ENCODE data around the gene CHD6. TPM values are rescaled to one million over a fixed set of nuclear protein-coding genes. Genes with fewer than 3 reads are reported as not detected.

Gene CHD6, protein sequence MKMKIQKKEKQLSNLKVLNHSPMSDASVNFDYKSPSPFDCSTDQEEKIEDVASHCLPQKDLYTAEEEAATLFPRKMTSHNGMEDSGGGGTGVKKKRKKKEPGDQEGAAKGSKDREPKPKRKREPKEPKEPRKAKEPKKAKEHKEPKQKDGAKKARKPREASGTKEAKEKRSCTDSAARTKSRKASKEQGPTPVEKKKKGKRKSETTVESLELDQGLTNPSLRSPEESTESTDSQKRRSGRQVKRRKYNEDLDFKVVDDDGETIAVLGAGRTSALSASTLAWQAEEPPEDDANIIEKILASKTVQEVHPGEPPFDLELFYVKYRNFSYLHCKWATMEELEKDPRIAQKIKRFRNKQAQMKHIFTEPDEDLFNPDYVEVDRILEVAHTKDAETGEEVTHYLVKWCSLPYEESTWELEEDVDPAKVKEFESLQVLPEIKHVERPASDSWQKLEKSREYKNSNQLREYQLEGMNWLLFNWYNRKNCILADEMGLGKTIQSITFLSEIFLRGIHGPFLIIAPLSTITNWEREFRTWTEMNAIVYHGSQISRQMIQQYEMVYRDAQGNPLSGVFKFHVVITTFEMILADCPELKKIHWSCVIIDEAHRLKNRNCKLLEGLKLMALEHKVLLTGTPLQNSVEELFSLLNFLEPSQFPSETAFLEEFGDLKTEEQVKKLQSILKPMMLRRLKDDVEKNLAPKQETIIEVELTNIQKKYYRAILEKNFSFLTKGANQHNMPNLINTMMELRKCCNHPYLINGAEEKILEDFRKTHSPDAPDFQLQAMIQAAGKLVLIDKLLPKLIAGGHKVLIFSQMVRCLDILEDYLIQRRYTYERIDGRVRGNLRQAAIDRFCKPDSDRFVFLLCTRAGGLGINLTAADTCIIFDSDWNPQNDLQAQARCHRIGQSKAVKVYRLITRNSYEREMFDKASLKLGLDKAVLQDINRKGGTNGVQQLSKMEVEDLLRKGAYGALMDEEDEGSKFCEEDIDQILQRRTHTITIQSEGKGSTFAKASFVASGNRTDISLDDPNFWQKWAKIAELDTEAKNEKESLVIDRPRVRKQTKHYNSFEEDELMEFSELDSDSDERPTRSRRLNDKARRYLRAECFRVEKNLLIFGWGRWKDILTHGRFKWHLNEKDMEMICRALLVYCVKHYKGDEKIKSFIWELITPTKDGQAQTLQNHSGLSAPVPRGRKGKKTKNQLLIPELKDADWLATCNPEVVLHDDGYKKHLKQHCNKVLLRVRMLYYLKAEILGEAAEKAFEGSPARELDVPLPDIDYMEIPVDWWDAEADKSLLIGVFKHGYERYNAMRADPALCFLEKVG (N-terminal part only)
- polyA plus RNA-seq (2013, experiment 1 of 2) = 14.9 TPM
- 14.2 TPM for polyA plus RNA-seq (2013, experiment 2 of 2)

GRCh38 chr20:41617902-41618806 is at the start of gene CHD6:
Gene CHD6 (minus strand): TSS chr20:41618377. CDS start chr20:41551337, 67,040 bp downstream.
- Histone ChIP-seq H3K9ac (ENCODE audit: low read length) (peak within 1 kb of the TSS; percentile 91), H4K91ac (ENCODE audit: low read length) (peak within 1 kb of the TSS; percentile 61), H4K8ac (ENCODE audit: low read length) (peak within 1 kb of the TSS; percentile 87), H3K23ac (ENCODE audit: low read length in 2 of 2) (no peak within 1 kb of the TSS), H2BK120ac (ENCODE audit: low read depth, low read length) (peak within 1 kb of the TSS; percentile 97), H3K36me3 (ENCODE audit: control insufficient read depth in 1 of 2, insufficient read depth in 2 of 2, low read depth in 1 of 2, low read length in 2 of 2) (no peaks in the 10 kb centered on the region), H2AK5ac (ENCODE audit: low read length, severe bottlenecking) (no peak within 1 kb of the TSS), H2BK12ac (ENCODE audit: low read length in 2 of 2) (peak within 1 kb of the TSS in 1 of 2 experiments; percentile 86), H3K4ac (ENCODE audit: low read depth in 1 of 2, low read length in 2 of 2) (peak within 1 kb of the TSS; percentile 73 to 84), H2AFZ (ENCODE audit: low read depth, low read length) (peak within 1 kb of the TSS; percentile 98), H3K4me3 (ENCODE audit: insufficient read depth in 1 of 2, low read depth in 1 of 2, low read length in 2 of 2) (peak within 1 kb of the TSS; percentile 88 to 91), H3K79me1 (replicated peaks; ENCODE audit: low read length, poor library complexity, severe bottlenecking) (peaks cover 4% of the 10 kb centered on the region), H3K27ac (ENCODE audit: low read length, poor library complexity, severe bottlenecking) (peak within 1 kb of the TSS; percentile 29), H2BK5ac (ENCODE audit: low read depth, low read length, poor library complexity, severe bottlenecking) (peak within 1 kb of the TSS; percentile 90), H2BK15ac (ENCODE audit: low read depth, poor library complexity, severe bottlenecking) (peak within 1 kb of the TSS; percentile 98), H3K14ac (ENCODE audit: low read length in 2 of 2) (peak within 1 kb of the TSS; percentile 45 to 70), H3K4me2 (ENCODE audit: low read length, poor library complexity, severe bottlenecking) (peak within 1 kb of the TSS; percentile 97), H3K9me3 (ENCODE audit: control insufficient read depth, low read length) (no peaks in the 10 kb centered on the region), H3K18ac (ENCODE audit: low read depth in 1 of 2, low read length in 2 of 2) (peak within 1 kb of the TSS; percentile 75 to 78), H3K27me3 (ENCODE audit: control insufficient read depth in 1 of 2, insufficient read depth in 1 of 2, low read length in 2 of 2) (peaks cover 0 to 15% of the 10 kb centered on the region in 2 experiments), H3K4me1 (ENCODE audit: control insufficient read depth, insufficient read depth, low read depth, low read length) (no peaks in the 10 kb centered on the region)
- under 1% methylated on average over 67 of the region's 102 CpGs for WGBS
- peak; percentile 99 for DNase-seq

DNA sequence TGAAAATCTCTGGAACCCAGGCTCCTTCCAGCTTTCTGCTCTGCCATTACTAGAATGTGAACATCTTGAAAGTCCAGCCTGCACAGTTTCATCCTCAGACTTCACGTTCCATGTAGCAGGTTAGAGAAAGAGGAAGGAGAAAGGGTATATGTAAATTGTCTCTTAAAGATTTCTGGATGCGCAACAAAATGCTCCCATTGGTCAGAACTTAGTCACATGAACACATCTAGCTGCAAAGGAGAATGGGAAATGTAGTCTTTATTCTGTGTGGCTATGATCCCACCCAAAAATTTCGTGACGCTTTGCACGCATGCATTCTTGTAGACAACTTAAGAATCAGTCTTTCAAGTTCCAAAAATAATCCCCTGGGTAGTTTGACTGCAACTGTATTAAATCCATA is 46.4 kb upstream of the CHD6 start:
- no peak overlapping the region for H3K4me2 ChIP-seq (ENCODE audit: low read length, poor library complexity, severe bottlenecking)
- H3K27ac ChIP-seq (ENCODE audit: low read length, poor library complexity, severe bottlenecking) = no peak overlapping the region
- H4K91ac ChIP-seq (ENCODE audit: low read length) = no peak overlapping the region
- H4K8ac ChIP-seq (ENCODE audit: low read length) = no peak overlapping the region
- no peaks in the 10 kb centered on the region for H3K79me1 ChIP-seq (replicated peaks; ENCODE audit: low read length, poor library complexity, severe bottlenecking)
- no peak overlapping the region for H3K18ac ChIP-seq (ENCODE audit: low read depth in 1 of 2, low read length in 2 of 2)
- no CpG with 5 or more reads among the region's 5 CpGs for WGBS
- no peak overlapping the region for H3K4ac ChIP-seq (ENCODE audit: low read depth in 1 of 2, low read length in 2 of 2)
- no peaks in the 10 kb centered on the region for H3K9me3 ChIP-seq (ENCODE audit: control insufficient read depth, low read length)
- H3K4me3 ChIP-seq (ENCODE audit: insufficient read depth in 1 of 2, low read depth in 1 of 2, low read length in 2 of 2) = no peak overlapping the region
- H2AK5ac ChIP-seq (ENCODE audit: low read length, severe bottlenecking) = no peak overlapping the region
- no peak overlapping the region for H2BK120ac ChIP-seq (ENCODE audit: low read depth, low read length)
- H2BK12ac ChIP-seq (ENCODE audit: low read length in 2 of 2) = no peak overlapping the region
- H3K27me3 ChIP-seq (ENCODE audit: control insufficient read depth in 1 of 2, insufficient read depth in 1 of 2, low read length in 2 of 2) = peaks cover 0 to 16% of the 10 kb centered on the region in 2 experiments
- H2AFZ ChIP-seq (ENCODE audit: low read depth, low read length) = no peak overlapping the region
- DNase-seq = peak; percentile 10
- no peak overlapping the region for H3K14ac ChIP-seq (ENCODE audit: low read length in 2 of 2)
- H3K23ac ChIP-seq (ENCODE audit: low read length in 2 of 2) = no peak overlapping the region
- H2BK15ac ChIP-seq (ENCODE audit: low read depth, poor library complexity, severe bottlenecking) = no peak overlapping the region
- H3K9ac ChIP-seq (ENCODE audit: low read length) = no peak overlapping the region
- H3K36me3 ChIP-seq (ENCODE audit: control insufficient read depth in 1 of 2, insufficient read depth in 2 of 2, low read depth in 1 of 2, low read length in 2 of 2) = no peaks in the 10 kb centered on the region
- no peaks in the 10 kb centered on the region for H3K4me1 ChIP-seq (ENCODE audit: control insufficient read depth, insufficient read depth, low read depth, low read length)
- no peak overlapping the region for H2BK5ac ChIP-seq (ENCODE audit: low read depth, low read length, poor library complexity, severe bottlenecking)

DNA sequence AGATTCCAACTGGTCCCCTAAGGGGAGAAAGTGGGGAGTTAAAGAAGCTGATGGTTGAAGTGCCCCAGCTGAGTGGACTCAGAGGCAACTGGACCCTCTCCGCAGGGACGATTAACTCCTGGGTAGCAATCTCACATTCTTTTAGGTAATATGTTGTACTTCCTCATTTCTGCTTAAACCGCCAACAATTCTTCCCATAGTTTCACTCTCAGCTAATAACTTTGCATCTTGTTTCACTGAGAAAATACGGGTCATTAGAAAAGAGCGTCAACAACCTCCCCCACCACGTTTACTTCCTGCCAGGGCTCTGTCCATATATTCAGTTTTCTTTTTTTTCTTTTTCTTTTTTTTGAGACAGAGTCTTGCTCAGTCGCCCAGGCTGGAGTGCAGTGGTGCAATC is 39.5 kb upstream of the CHD6 start:
- Histone ChIP-seq H3K4me3 (ENCODE audit: insufficient read depth in 1 of 2, low read depth in 1 of 2, low read length in 2 of 2) (no peak overlapping the region), H3K27me3 (ENCODE audit: control insufficient read depth in 1 of 2, insufficient read depth in 1 of 2, low read length in 2 of 2) (peaks cover 3 to 39% of the 10 kb centered on the region in 2 experiments), H2AFZ (ENCODE audit: low read depth, low read length) (no peak overlapping the region), H3K4me2 (ENCODE audit: low read length, poor library complexity, severe bottlenecking) (no peak overlapping the region), H2BK15ac (ENCODE audit: low read depth, poor library complexity, severe bottlenecking) (no peak overlapping the region), H2BK5ac (ENCODE audit: low read depth, low read length, poor library complexity, severe bottlenecking) (no peak overlapping the region), H3K4me1 (ENCODE audit: control insufficient read depth, insufficient read depth, low read depth, low read length) (no peaks in the 10 kb centered on the region), H3K9ac (ENCODE audit: low read length) (no peak overlapping the region), H3K23ac (ENCODE audit: low read length in 2 of 2) (no peak overlapping the region), H2AK5ac (ENCODE audit: low read length, severe bottlenecking) (no peak overlapping the region), H2BK12ac (ENCODE audit: low read length in 2 of 2) (no peak overlapping the region), H4K91ac (ENCODE audit: low read length) (no peak overlapping the region), H3K27ac (ENCODE audit: low read length, poor library complexity, severe bottlenecking) (no peak overlapping the region), H3K18ac (ENCODE audit: low read depth in 1 of 2, low read length in 2 of 2) (no peak overlapping the region), H3K9me3 (ENCODE audit: control insufficient read depth, low read length) (no peaks in the 10 kb centered on the region), H4K8ac (ENCODE audit: low read length) (no peak overlapping the region), H3K14ac (ENCODE audit: low read length in 2 of 2) (no peak overlapping the region), H3K4ac (ENCODE audit: low read depth in 1 of 2, low read length in 2 of 2) (no peak overlapping the region), H2BK120ac (ENCODE audit: low read depth, low read length) (no peak overlapping the region), H3K79me1 (replicated peaks; ENCODE audit: low read length, poor library complexity, severe bottlenecking) (no peaks in the 10 kb centered on the region), H3K36me3 (ENCODE audit: control insufficient read depth in 1 of 2, insufficient read depth in 2 of 2, low read depth in 1 of 2, low read length in 2 of 2) (no peaks in the 10 kb centered on the region)
- DNase-seq = no peak
- 83% methylated on average over 7 of the region's 7 CpGs for WGBS
